GM18517 (cell line): ENCODE measurements around the gene THAP7.

Experiments
- ATAC-seq: cut with Tn5 transposase; IDR thresholded peaks from one replicate; pipeline ENCODE4 v1.9.1; 2021; ENCODE audit warnings: mild to moderate bottlenecking, moderate library complexity; ENCODE audit not compliant: unreplicated experiment

Gene THAP7

GRCh38 chr22:20949698-20950183 is 52.2 kb downstream of the THAP7 start:
- ATAC-seq: no peak
